GM18870 (cell line): Measurements from ENCODE around the gene MTMR10.

ENCODE experiments used
- ATAC-seq: cut with Tn5 transposase; IDR thresholded peaks from one replicate; pipeline ENCODE4 v1.9.1; 2021; ENCODE audit warnings: moderate library complexity; ENCODE audit not compliant: unreplicated experiment

The MTMR10 gene

GRCh38 chr15:31014608-31014925, 23.1 kb upstream of the MTMR10 start:
- ATAC-seq, result no peak

GRCh38 chr15:31013863-31014607, 22.6 kb upstream of the MTMR10 start:
- ATAC-seq, result no peak

GRCh38 chr15:31012455-31012854, 21.0 kb upstream of the MTMR10 start:
- ATAC-seq, result no peak

GRCh38 chr15:31010036-31010435, 18.6 kb upstream of the MTMR10 start:
- no peak for ATAC-seq

GRCh38 chr15:31005660-31006059, 14.2 kb upstream of the MTMR10 start:
- no peak for ATAC-seq

GRCh38 chr15:31004220-31004733, 12.8 kb upstream of the MTMR10 start:
- peak; percentile 82 for ATAC-seq

- no peak for ATAC-seq
Measured at GRCh38 chr15:31001702-31002101, 10.3 kb upstream of the MTMR10 start.

GRCh38 chr15:30999729-31000128, 8.3 kb upstream of the MTMR10 start:
- ATAC-seq, result no peak

GRCh38 chr15:30997270-30997669, 5.8 kb upstream of the MTMR10 start:
- no peak for ATAC-seq

GRCh38 chr15:30992249-30992864, 929 bp upstream of the MTMR10 start:
- ATAC-seq, result no peak

GRCh38 chr15:30990446-30991254, 778 bp downstream of the MTMR10 start:
- ATAC-seq, result peak; percentile 4

GRCh38 chr15:30990036-30990435, 1.4 kb downstream of the MTMR10 start:
- no peak for ATAC-seq

GRCh38 chr15:30985081-30985531, 6.3 kb downstream of the MTMR10 start:
- no peak for ATAC-seq

- no peak for ATAC-seq
Measured at GRCh38 chr15:30984542-30984941, 6.9 kb downstream of the MTMR10 start.

- ATAC-seq, result no peak
Measured at GRCh38 chr15:30984118-30984517, 7.3 kb downstream of the MTMR10 start.

GRCh38 chr15:30979457-30979856, 12.0 kb downstream of the MTMR10 start:
- ATAC-seq, result no peak

GRCh38 chr15:30978328-30978727, 13.1 kb downstream of the MTMR10 start:
- no peak for ATAC-seq

GRCh38 chr15:30974112-30974511, 17.3 kb downstream of the MTMR10 start:
- ATAC-seq, result no peak

GRCh38 chr15:30973379-30973778, 18.0 kb downstream of the MTMR10 start:
- ATAC-seq, result no peak

- no peak for ATAC-seq
Measured at GRCh38 chr15:30969724-30970123, 21.7 kb downstream of the MTMR10 start.

- no peak for ATAC-seq
Measured at GRCh38 chr15:30963681-30964080, 27.7 kb downstream of the MTMR10 start.

GRCh38 chr15:30962659-30963058, 28.8 kb downstream of the MTMR10 start:
- no peak for ATAC-seq
